ENCODE data around the gene TXNRD2. TPM values are rescaled to one million over a fixed set of nuclear protein-coding genes. Genes with fewer than 3 reads are reported as not detected.

Gene TXNRD2
- total RNA-seq, 3 donors from 2014 or later (not counting 1 experiment from before 2014, with no cell fraction given): 23.5 to 37.3 (median 24.4) TPM

GRCh38 chr22:19843107-19843856 is 98.3 kb downstream of the TXNRD2 start:
- H3K4me1 Mint-ChIP-seq: peaks cover 0 to 7% of the 10 kb centered on the region in 2 donors
- Histone ChIP-seq H3K4me3 (ENCODE audit: low read length) (no peak overlapping the region), H3K4me1 (ENCODE audit: control insufficient read depth, insufficient read depth, low read length) (peaks cover 18% of the 10 kb centered on the region), H3K9me3 (ENCODE audit: control insufficient read depth, insufficient read depth, low read length) (no peaks in the 10 kb centered on the region), H3K27ac (ENCODE audit: low read length) (no peak overlapping the region), H3K36me3 (ENCODE audit: control insufficient read depth, insufficient read depth, low read length) (no peaks in the 10 kb centered on the region), H3K27me3 (ENCODE audit: control insufficient read depth, insufficient read depth, low read length) (no peaks in the 10 kb centered on the region)
- DNase-seq: no peak
- ATAC-seq: no peak
- TF ChIP-seq CTCF (IDR thresholded peaks at IDR 0.05): no peak
- 96% methylated on average over 27 of the region's 27 CpGs for WGBS (ENCODE audit: insufficient coverage)
- H3K9me3 Mint-ChIP-seq: no peaks in the 10 kb centered on the region
- H3K4me3 Mint-ChIP-seq: no peak overlapping the region
- H3K27me3 Mint-ChIP-seq (ENCODE audit: low read depth in 2 of 2): no peaks in the 10 kb centered on the region
- no peaks in the 10 kb centered on the region for H3K36me3 Mint-ChIP-seq
- no peak overlapping the region for H3K27ac Mint-ChIP-seq
- intact Hi-C loops (cut with micrococcal nuclease): no loop called here

GRCh38 chr22:19842393-19843106 is 99.1 kb downstream of the TXNRD2 start:
- Histone ChIP-seq H3K36me3 (ENCODE audit: control insufficient read depth, insufficient read depth, low read length) (no peaks in the 10 kb centered on the region), H3K4me1 (ENCODE audit: control insufficient read depth, insufficient read depth, low read length) (peaks cover 18% of the 10 kb centered on the region), H3K27me3 (ENCODE audit: control insufficient read depth, insufficient read depth, low read length) (no peaks in the 10 kb centered on the region), H3K9me3 (ENCODE audit: control insufficient read depth, insufficient read depth, low read length) (no peaks in the 10 kb centered on the region), H3K4me3 (ENCODE audit: low read length) (no peak overlapping the region), H3K27ac (ENCODE audit: low read length) (no peak overlapping the region)
- H3K36me3 Mint-ChIP-seq: no peaks in the 10 kb centered on the region
- no peak for TF ChIP-seq CTCF (IDR thresholded peaks at IDR 0.05)
- no peaks in the 10 kb centered on the region for H3K9me3 Mint-ChIP-seq
- no peak overlapping the region for H3K4me3 Mint-ChIP-seq
- ATAC-seq (no peak), DNase-seq (no peak)
- intact Hi-C loops (cut with micrococcal nuclease): no loop called here
- H3K4me1 Mint-ChIP-seq: peaks cover 0 to 7% of the 10 kb centered on the region in 2 donors
- H3K27me3 Mint-ChIP-seq (ENCODE audit: low read depth in 2 of 2): no peaks in the 10 kb centered on the region
- 95% methylated on average over 12 of the region's 12 CpGs for WGBS (ENCODE audit: insufficient coverage)
- no peak overlapping the region for H3K27ac Mint-ChIP-seq

GRCh38 chr22:19841641-19842392 is 99.8 kb downstream of the TXNRD2 start:
- Histone ChIP-seq H3K4me3 (ENCODE audit: low read length) (no peak overlapping the region), H3K4me1 (ENCODE audit: control insufficient read depth, insufficient read depth, low read length) (peaks cover 18% of the 10 kb centered on the region), H3K27me3 (ENCODE audit: control insufficient read depth, insufficient read depth, low read length) (no peaks in the 10 kb centered on the region), H3K27ac (ENCODE audit: low read length) (no peak overlapping the region), H3K9me3 (ENCODE audit: control insufficient read depth, insufficient read depth, low read length) (no peaks in the 10 kb centered on the region), H3K36me3 (ENCODE audit: control insufficient read depth, insufficient read depth, low read length) (no peaks in the 10 kb centered on the region)
- Mint-ChIP-seq H3K36me3 (no peaks in the 10 kb centered on the region), H3K4me3 (no peak overlapping the region), H3K4me1 (peaks cover 0 to 7% of the 10 kb centered on the region in 2 donors), H3K9me3 (no peaks in the 10 kb centered on the region), H3K27ac (no peak overlapping the region), H3K27me3 (ENCODE audit: low read depth in 2 of 2) (no peaks in the 10 kb centered on the region)
- ATAC-seq: no peak
- TF ChIP-seq CTCF (IDR thresholded peaks at IDR 0.05): no peak
- no peak for DNase-seq
- 88% methylated on average over 8 of the region's 8 CpGs for WGBS (ENCODE audit: insufficient coverage)
- intact Hi-C loops (cut with micrococcal nuclease): no loop called here
